Neural cell (in vitro differentiated cells): ENCODE measurements around the gene TUBB1.

Experiments used
- EP300 ChIP-seq: fragments of 450-650 bp; conservative IDR thresholded peaks from 2 replicates; pipeline ENCODE4 v1.6.1; 2014; ENCODE audit warnings: antibody characterized with exemption, mild to moderate bottlenecking, moderate library complexity; ENCODE audit not compliant: poor library complexity, severe bottlenecking
- RAD21 ChIP-seq: fragments of 450-650 bp; conservative IDR thresholded peaks from 2 replicates; pipeline ENCODE4 v1.6.1; 2014; ENCODE audit warnings: antibody characterized with exemption, mild to moderate bottlenecking, moderate library complexity
- SMC3 ChIP-seq: fragments of 450-650 bp; conservative IDR thresholded peaks from 2 replicates; pipeline ENCODE4 v1.6.1; 2014; ENCODE audit warnings: antibody characterized with exemption, mild to moderate bottlenecking, moderate library complexity; ENCODE audit not compliant: poor library complexity
- TF ChIP-seq, protein P1 (sequence below): fragments of 450-650 bp; IDR thresholded peaks from 2 replicates; pipeline ENCODE4 v1.5.1; 2014; ENCODE audit warnings: antibody characterized with exemption, mild to moderate bottlenecking, moderate library complexity; ENCODE audit not compliant: poor library complexity, severe bottlenecking

DNA sequence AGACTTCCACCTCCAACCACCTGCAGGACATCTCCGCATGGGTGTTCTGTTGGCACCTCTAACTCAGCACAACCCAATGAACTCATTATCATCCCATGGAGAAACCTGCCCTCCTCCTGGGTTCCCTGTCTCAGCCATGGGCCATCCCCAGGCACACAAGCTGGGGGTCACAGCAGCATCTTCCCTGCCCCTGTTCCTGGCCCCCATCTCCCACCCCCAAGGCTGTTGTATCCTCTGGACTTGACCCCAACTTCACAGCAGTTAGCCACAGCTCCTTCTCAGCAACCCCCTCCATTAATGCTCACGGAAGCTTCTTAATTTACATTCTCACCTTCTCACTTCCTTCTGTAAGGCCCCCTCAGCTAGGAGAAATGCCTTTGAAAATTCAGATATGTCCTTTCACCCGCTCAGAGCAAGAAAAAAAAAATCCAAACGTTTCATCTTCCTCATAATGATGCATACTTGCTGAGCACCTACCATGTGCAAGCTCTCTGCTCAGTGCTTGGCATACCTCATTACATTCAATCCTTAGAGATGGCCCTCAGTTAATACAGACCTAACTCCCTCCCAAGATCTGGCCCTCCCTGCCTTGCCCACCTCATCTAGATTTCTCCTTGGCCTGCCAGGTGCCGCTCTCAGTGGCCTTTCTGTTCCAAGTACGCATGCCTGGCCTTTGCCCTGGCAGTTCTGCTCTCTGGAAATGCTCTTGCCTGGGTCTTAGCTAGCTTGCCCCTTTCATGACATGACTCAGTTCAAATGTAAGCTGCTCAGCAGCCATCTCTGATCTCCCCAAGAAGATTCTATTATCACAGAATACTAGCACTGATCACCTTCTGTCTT, 40.7 kb upstream of the TUBB1 start:
- TF ChIP-seq EP300 = no peak
- TF ChIP-seq, protein P1, sequence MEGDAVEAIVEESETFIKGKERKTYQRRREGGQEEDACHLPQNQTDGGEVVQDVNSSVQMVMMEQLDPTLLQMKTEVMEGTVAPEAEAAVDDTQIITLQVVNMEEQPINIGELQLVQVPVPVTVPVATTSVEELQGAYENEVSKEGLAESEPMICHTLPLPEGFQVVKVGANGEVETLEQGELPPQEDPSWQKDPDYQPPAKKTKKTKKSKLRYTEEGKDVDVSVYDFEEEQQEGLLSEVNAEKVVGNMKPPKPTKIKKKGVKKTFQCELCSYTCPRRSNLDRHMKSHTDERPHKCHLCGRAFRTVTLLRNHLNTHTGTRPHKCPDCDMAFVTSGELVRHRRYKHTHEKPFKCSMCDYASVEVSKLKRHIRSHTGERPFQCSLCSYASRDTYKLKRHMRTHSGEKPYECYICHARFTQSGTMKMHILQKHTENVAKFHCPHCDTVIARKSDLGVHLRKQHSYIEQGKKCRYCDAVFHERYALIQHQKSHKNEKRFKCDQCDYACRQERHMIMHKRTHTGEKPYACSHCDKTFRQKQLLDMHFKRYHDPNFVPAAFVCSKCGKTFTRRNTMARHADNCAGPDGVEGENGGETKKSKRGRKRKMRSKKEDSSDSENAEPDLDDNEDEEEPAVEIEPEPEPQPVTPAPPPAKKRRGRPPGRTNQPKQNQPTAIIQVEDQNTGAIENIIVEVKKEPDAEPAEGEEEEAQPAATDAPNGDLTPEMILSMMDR = no peak
- TF ChIP-seq SMC3 = no peak
- no peak for TF ChIP-seq RAD21
